Left colon (tissue), 2 donors: ENCODE measurements around the gene CYP26B1. TPM values are rescaled to one million over a fixed set of nuclear protein-coding genes. Genes with fewer than 3 reads are reported as not detected.
"Not testable (repeated sequence)": the region's sequence is repeated elsewhere in the genome, so short reads cannot be mapped to it uniquely, and the experiment has no call there.

Source experiments
- ATAC-seq: fragments of 200-7000 bp; cut with Tn5 transposase; one replicate; pipeline ENCODE4 v1.9.1; 2020; ENCODE audit warnings: mild to moderate bottlenecking, moderate library complexity
- DNase-seq, 2 donors: peaks; one replicate each; pipeline ENCODE4 v3.0.0-alpha.2; 2020
- intact Hi-C, 2 donors: fragments of 100-400 bp; cut with DNase I in 1 of 2; cut with micrococcal nuclease in 1 of 2; formaldehyde crosslinking; loops; one replicate each; pipeline versions ENCODE4 v1.11.2 to v1.14.0; 2022; cut with DNase I, micrococcal nuclease
- total RNA-seq, 2 donors: library from RNA; stranded (reverse); fragmentation: NEBNext Ultra II Directional; extraction: Animal tissue kit (Norgen Biotek cat#: 25700); gene quantifications; one replicate each; pipeline ENCODE4 v1.2.1, GENCODE V29; 2021
- donor health status: DM: no; HTN: no; CAD: no.
- donor health status: DM: yes; HTN: yes; CAD: no.

CYP26B1 gene
- total RNA-seq, 2 donors from 2014 or later, result 1.6 to 2.1 TPM

DNA sequence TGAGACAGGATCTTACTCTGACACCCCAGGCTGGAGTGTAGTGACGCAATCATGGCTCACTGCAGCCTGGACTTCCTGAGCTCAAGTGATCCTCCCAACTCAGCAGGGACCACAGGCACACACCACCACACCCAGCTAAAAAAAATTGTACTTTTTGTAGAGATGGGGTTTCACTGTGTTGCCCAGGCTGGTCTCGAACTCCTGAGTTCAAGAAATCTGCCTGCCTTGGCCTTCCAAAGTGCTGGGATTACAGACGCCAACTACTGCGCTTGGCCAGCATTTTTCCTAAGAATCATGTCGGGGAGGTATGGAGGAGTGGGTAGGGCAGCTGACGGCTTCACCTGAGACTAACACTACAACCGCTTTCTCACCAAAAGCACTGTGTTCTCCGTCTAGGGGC lies 50.4 kb downstream of the CYP26B1 start:
- intact Hi-C loops, result no loop called here
- no peak for ATAC-seq
- DNase-seq, result no peak

DNA sequence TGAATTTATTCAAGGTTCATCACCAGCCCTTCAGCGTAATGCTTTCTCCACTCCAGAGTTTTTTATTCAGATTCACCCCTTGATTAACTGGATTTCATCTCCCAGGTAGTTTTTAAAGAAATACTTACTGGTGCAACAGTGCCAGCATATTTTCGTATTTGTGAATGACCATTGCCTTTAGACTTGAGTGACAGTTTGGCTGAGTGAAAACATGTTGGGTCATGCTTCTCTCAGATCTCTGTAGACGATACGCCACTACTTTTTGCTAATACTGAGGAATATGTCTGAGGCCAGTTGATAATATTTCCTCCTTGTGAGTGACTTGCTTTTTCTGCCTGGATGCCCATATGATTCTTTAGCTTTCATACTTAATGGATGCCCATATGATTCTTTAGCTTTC lies 51.5 kb downstream of the CYP26B1 start:
- no peak for ATAC-seq
- no peak for DNase-seq
- intact Hi-C loops, result no loop called here

DNA sequence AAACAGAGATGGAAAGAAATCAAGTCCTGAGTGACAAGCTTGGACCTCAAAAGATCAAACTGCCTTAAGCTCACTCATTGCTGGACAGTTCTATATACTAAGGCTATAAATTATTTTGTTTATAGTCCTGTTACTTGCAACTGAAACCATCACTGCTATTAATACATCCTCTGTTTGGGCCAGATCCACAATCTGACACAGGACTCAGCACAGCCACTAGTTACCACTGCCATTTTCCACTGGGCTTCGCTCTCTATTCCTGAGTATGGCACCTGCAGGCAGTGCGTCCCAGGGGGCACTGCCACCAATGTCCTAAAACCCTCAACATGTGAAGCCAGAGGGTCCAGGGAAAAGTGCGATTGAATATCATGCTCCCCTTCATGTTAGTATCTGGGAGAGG lies 52.3 kb downstream of the CYP26B1 start:
- intact Hi-C loops, result no loop called here
- ATAC-seq (no peak), DNase-seq (no peak)

DNA sequence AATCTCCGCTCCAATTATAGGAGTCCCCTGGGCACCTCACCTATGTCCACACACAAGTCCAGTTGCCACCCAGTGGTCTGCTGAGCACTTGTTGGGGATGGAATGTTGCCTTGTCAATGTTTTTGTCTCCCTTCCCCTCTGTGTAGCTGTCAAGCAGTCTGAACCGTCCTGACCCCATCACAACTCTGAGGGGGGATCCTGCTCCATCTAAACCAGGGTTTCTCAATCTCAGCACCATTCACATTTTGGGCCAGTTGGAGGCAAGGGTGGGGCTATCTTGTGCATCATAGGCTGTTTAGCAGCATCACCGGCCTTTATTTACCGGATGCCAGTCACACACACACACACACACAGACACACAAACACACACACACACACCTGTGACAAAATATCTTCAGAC lies 53.0 kb downstream of the CYP26B1 start:
- ATAC-seq (no peak), DNase-seq (no peak)
- intact Hi-C loops, result no loop called here

DNA sequence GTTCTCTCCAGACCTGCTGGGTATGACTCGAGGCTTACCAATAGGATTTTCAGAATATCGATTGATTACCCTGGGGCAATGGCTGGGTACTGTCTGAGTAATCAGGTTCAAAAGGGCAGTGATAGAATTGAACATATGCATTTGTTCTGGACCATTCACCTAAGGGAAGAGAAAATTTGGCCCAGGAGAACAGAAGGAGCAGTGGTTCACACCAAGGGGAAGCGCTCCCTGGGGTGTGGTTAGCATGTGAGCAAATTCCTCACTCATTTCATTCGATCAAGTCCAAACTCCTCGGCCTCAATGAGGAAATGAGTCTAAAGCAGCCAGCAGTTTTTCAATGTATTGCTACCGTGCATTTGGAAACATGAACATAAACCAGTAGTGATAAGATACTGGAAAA lies 55.6 kb downstream of the CYP26B1 start:
- intact Hi-C loops, result no loop called here
- peak in 1 of 2 donors; percentile 28 for DNase-seq
- ATAC-seq, result peak; percentile 97

DNA sequence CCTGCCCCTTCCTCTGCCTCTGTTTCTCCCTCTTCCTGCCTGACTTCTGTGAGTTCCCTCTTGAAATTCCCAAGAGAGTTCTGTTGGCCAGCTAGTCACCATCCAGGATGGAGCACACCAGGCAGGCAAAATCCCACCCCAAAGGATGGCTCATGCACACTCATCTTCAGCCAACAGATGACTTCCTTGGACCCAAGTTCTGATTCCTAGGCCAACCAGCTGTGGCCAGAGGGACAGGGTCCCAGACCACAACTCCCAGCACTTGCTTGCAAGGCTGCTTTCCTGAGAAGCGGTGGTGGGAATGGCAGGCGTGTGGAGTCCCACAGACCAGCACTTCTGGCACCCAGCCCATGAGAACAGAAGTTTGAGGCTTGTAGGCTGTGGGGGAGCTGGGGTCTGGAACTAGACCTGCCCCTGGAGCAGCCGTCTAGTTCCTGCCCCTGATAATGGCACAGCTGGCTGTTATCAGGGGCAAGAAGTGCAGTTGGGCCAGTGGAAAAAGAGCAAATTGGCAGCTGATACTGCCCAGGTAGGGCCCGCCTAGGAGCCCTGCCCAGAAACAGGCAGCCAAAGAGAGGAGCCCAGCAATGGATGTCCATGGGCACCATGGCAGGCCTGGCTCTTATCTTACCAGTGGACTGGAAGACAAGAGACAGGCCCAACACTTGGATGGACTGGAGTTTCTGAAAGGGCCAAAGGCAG lies 56.7 kb downstream of the CYP26B1 start:
- DNase-seq (no peak), ATAC-seq (no peak)
- intact Hi-C loops, result no loop called here

DNA sequence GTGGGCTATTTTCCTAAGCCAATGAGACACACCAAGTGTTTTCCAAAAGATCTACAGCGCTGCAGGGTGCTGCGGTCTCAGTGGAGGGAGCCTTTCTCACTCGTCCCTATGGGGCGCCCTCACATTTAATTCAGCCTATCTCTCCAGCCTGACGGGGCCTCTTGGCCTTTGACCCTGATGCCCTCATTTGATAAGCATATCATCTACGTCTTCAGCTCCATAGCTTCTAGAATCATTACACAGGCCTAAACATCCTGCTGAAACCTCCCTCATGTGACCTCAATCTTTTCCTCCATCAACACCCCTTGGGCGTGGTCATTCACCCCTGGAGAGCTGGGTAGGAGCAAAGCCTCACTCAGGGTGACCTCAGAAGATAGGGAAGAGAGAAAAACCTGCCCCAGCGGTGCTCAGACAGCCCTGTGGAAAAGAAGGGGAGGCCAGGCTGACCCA lies 57.4 kb downstream of the CYP26B1 start:
- intact Hi-C loops, result no loop called here
- DNase-seq, result no peak
- no peak for ATAC-seq

DNA sequence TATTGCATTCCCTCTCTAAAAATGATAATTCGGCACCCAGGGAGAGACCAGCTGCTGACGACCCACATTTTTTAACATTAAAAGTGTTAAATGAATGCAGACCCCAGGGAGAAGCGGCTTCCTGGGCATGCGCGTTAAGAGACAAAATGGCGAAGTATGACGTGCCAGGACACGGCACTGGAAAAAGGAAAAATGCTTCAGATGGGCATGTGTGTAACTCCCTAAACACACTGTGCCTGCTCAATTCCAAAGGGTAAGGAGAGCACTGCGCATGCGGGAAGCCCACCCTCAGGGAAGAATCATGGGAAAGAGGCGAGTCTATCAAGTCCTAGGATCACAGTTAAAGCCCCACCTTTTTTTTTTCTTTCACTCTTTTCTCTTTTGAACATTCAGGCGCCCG lies 58.1 kb downstream of the CYP26B1 start:
- intact Hi-C loops, result no loop called here
- DNase-seq (no peak), ATAC-seq (no peak)

DNA sequence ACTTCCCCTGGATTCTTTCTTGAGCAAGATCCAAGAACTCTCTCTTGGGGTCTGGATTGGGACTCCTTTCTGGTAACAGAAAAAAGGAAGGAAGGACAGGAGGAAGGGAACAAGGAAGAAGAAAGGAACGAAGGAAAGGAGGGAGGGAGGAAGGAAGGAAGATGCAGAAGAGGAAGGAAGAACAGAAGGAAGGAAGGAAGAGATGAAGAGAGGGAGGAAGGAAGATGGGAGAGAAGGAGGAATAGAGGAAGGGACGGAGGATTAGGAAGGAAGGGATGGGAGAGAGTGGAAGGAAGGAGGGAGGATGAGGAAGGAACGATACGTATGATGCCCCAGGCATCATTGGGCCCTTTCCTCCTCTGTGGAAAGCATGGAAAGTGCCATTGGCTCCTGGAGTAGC lies 58.6 kb downstream of the CYP26B1 start:
- no peak for ATAC-seq
- DNase-seq, result no peak
- intact Hi-C loops, result no loop called here

DNA sequence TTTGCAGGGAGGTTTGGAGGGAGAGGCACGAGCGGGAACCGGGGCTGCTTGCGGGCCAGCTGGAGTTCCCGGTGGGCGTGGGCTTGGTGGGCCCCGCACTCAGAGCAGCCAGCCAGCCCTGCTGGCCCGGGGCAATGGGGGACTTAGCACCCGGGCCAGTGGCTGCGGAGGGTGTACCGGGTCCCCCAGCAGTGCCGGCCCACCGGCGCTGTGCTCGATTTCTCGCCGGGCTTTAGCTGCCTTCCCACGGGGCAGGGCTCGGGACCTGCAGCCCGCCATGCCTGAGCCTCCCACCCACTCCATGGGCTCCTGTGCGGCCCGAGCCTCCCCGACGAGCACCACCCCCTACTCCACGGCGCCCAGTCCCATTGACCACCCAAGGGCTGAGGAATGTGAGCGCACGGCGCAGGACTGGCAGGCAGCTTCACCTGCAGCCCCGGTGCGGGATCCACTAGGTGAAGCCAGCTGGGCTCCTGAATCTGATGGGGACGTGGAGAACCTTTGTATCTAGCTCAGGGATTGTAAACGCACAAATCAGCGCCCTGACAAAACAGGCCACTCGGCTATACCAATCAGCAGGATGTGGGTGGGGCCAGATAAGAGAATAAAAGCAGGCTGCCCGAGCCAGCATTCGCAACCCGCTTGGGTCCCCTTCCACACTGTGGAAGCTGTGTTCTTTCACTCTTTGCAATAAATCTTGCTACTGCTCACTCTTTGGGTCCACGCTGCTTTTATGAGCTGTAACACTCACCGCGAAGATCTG lies 60.6 kb downstream of the CYP26B1 start:
- intact Hi-C loops, ATAC-seq, DNase-seq: not testable (repeated sequence)

DNA sequence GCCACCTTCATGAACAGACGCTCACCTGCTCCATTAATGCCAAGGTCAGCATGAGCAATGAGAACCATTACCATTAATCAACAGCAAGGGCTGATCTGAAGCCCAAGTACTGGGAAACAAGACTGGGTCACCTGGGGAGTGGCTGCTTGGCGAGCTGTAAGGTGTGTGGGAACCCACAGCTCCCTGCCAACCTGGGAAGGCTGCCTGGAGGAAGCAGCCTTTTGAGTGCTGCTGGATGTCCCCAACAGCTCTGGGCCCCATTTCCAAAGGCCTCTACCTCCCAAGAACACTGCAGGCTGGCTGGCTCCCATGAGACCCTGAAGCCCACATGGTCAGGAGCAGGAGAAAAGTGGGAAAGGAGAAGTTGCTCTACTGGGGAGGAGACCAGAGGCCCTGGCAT lies 62.1 kb downstream of the CYP26B1 start:
- no peak for ATAC-seq
- DNase-seq, result no peak
- intact Hi-C loops, result no loop called here

DNA sequence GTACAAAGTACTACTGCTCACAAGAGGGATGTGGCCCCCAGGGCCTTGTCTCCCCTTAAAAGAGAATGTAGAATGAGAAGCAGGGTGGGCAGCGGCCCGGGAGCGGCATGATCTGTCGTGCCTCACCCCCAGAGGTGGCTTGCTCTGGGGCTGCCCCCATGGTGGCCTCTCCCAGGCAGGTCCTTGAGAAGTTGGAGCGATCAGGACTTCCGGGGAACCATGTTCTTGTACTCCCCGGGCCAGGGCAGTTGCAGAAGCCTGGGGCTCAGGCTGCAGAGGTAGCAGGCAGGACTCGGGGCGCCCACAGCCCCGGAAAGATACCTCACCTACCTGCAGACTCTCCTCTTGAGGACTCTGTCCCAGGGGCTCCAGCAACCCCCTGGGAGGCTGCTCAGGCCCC lies 62.6 kb downstream of the CYP26B1 start:
- DNase-seq, result no peak
- intact Hi-C loops, result no loop called here
- ATAC-seq, result no peak

DNA sequence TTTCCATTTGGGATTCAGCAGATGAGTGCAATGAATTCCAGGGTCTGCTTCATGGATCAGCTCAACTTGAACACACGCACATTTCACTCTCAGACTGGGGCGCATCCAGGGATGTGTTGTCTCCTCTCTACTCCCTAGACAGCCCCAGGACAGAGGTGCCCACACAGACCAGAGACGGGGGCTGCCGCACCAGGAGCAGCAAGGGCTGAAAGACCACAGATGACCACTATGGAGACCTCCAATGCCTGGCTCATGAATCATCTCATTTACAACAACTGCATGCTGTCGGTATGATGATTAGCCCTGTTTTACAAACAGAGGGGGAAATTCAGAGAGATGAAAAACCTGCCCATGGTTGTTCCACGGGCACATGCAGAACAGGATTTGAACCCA lies 63.1 kb downstream of the CYP26B1 start:
- DNase-seq (no peak), ATAC-seq (no peak)
- intact Hi-C loops, result no loop called here

DNA sequence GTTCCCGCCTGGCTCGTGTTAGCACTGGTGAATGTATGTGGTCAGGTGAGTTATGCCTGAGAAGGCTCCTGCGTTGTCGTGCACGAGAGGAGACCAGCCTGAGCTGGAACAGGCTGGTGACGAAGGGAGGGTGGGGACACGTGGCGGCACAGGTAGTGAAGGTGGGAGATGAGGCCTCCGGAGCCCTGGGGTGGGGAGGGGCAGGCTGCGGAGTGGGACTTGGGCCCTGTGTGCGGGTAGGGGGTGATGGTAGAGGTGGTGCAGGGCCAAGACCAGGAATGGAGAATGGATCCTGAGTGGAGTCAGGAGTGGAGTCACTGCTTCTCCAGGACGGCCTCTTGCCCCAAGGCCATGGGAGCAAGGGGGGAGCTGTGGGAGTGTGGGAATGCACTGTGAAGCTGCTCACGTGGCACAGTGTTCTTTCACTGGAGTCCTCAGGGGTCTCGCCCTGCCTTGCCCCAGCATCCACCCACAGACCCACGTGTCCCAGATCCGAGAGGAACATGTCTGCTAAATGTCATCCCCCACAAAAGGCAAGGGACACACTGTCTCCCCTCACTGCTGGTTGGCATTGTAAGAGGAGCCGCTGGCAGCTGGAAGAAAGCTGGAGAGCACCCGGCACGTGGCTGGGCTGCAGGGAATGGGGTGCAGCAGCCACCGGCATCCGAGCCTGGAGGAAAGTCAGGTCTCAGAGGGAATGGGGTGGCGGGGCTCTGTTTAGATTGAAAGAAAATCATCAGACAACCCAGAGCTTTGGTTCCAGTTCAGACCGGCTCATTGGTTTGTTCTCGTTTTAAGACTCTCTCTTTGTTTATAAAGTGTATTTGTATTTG lies 63.7 kb downstream of the CYP26B1 start:
- intact Hi-C loops, result no loop called here
- no peak for ATAC-seq

DNA sequence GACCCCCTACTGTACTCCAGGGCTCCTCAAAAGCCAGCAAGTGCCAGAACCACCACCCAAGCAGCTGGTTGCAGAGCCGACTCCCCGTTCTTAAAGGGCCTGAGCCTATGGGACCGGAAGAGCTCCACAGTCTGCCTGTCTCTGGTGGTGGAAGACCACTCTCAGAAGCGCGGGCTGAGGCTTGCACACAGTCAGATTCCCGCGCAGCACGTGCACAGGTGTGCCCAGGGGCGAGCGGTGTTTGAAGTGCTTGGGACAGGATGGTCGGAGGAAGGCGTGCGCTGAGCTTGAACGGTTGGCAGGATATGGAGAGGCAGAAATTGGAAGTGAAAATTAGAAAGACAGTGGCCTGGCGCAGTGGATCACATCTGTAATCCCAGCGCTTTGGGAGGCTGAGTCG lies 64.8 kb downstream of the CYP26B1 start:
- ATAC-seq, result no peak

More for the DNA sequence above, 63.7 kb downstream of the CYP26B1 start:
- DNase-seq, result no peak

DNA sequence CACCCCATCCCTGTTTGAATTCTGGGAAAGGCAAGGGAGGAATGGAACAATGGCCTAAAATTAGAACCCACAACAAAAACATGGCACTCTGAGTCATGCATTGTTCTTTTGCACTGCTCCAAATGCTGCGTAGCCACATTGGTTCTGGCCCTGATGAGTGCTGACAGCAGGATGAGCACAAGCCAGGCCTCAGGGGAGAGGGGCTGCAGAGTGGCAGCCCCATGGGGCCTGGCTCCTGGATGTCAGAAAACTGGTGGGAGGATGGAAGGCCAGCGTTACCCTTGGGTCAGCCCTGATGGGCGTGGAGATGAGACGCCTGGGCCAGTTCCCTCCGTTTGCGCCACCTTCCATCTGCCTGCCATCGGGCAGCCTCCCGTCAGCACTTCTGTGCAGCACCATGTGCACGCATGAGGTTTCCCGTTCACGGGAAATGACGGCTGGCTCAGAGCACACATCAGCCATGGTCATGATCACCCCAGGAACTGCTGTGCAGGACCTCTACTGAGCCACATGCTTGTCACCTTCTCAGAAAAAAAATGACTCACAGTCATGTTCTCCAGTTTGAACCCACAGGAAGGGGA lies 65.6 kb downstream of the CYP26B1 start:
- DNase-seq, result no peak
- no peak for ATAC-seq
- intact Hi-C loops, result no loop called here

More for the DNA sequence above, 64.8 kb downstream of the CYP26B1 start:
- no peak for DNase-seq
- intact Hi-C loops, result no loop called here

DNA sequence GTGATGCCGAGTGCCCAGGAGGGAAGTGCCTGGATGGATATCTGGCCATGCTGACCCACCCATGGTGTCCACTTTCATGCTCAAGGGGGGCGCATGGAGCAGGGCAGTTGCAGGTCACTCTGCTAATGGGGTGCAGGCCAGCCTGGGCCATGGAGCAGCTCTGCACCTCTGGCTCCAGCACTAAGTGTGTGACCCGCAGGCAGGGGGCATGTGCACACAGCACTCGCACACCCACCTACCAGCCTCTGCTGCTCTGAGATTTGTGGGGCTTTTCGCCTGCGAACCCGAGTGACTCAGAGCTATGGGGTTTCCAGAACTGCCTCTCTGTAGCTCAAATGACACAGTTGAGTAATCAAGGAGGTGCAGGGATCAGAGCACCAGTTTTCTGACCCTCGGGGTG lies 66.2 kb downstream of the CYP26B1 start:
- ATAC-seq (no peak), DNase-seq (no peak)
- intact Hi-C loops, result no loop called here

DNA sequence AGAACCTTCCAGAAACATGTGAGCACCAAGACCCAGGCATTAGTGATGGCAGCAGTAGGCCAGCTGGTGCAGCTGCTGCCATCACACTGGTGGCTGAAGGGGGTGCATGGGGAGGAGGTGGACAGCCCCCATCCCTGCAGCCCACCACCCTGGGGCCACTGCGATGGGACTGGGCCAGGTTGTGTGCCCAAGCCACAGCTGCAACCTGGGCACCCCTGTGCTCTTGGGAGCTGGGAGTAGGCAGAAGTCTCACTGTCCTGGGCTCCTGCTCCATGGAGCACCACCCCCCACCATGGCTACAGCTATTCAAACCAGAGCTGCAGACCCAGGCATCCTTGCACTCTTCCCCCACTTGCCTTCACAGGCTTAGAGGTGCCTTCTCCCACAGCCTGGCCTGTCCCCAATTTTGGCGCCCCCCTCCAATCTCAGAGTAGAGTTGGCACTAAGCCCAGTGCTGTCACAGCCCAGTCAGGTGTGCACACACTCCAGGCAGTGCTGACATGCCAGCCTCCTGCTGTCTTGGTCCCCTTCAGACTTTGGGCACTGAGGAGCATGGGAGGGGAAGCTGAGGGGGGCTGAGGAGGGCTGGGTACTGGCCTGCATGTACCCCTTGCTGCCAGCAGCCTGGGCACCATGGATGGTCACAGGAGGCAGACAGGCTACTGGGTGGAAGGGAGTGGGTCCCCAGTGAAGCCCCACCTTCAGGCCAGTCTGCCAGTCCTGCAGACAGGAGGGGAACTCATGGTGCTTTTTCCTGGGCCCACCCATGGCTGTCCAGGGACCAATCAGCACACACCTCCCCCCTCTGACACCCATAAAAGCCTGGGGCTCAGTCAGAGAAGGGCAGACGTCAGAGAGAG lies 67.1 kb downstream of the CYP26B1 start:
- no peak for DNase-seq
- intact Hi-C loops, result no loop called here
- no peak for ATAC-seq
